Measurements from ENCODE around the gene CYREN. TPM values are rescaled to one million over a fixed set of nuclear protein-coding genes. Genes with fewer than 3 reads are reported as not detected.
A peak's percentile ranks its signal among the peaks of the same experiment; 100 is the strongest.
"Not testable (repeated sequence)": the region's sequence is repeated elsewhere in the genome, so short reads cannot be mapped to it uniquely, and the experiment has no call there.

Gene CYREN
- total RNA-seq, 1 donor from 2014 or later = 20.8 TPM

GRCh38 chr7:135175931-135176330 lies 5.4 kb upstream of the CYREN start:
- DNase-seq = no peak

GRCh38 chr7:135174941-135175340 lies 4.4 kb upstream of the CYREN start:
- DNase-seq = no peak

- DNase-seq = not testable (repeated sequence)
These were observed 3.4 kb upstream of the CYREN start for GRCh38 chr7:135173916-135174315.

- DNase-seq = peak; percentile 31
These were observed 1.2 kb upstream of the CYREN start for GRCh38 chr7:135171581-135172291.

- DNase-seq = not testable (repeated sequence)
These were observed 533 bp upstream of the CYREN start for GRCh38 chr7:135170998-135171481.

- DNase-seq = no peak
These were observed 588 bp downstream of the CYREN start for GRCh38 chr7:135169964-135170273.

GRCh38 chr7:135169141-135169963 lies 1.2 kb downstream of the CYREN start:
- DNase-seq = peak; percentile 63

- DNase-seq = no peak
These were observed 1.9 kb downstream of the CYREN start for GRCh38 chr7:135168489-135169140.

- DNase-seq = peak; percentile 44
These were observed 2.5 kb downstream of the CYREN start for GRCh38 chr7:135168001-135168400.

- no peak for DNase-seq
These were observed 3.1 kb downstream of the CYREN start for GRCh38 chr7:135167365-135167917.

- DNase-seq = peak; percentile 59
These were observed 4.0 kb downstream of the CYREN start for GRCh38 chr7:135166338-135166990.

GRCh38 chr7:135165862-135166261 lies 4.6 kb downstream of the CYREN start:
- no peak for DNase-seq

GRCh38 chr7:135164357-135165061 lies 6.0 kb downstream of the CYREN start:
- DNase-seq = no peak

- DNase-seq = no peak
These were observed 8.0 kb downstream of the CYREN start for GRCh38 chr7:135162382-135163001.

GRCh38 chr7:135161669-135162068 lies 8.8 kb downstream of the CYREN start:
- DNase-seq = no peak

GRCh38 chr7:135160858-135161653 lies 9.5 kb downstream of the CYREN start:
- DNase-seq = peak; percentile 83

- DNase-seq = peak; percentile 89
These were observed 10.2 kb downstream of the CYREN start for GRCh38 chr7:135160098-135160857.

- DNase-seq = peak; percentile 28
These were observed 11.0 kb downstream of the CYREN start for GRCh38 chr7:135159359-135160085.

- no peak for DNase-seq
These were observed 11.6 kb downstream of the CYREN start for GRCh38 chr7:135158874-135159273.
